Measurements from ENCODE around the gene KAT6B.
"Not testable (repeated sequence)": the region's sequence is repeated elsewhere in the genome, so short reads cannot be mapped to it uniquely, and the experiment has no call there.

The KAT6B gene

GRCh38 chr10:74863551-74863950, 37.2 kb downstream of the KAT6B start:
- DNase-seq: no peak

DNA sequence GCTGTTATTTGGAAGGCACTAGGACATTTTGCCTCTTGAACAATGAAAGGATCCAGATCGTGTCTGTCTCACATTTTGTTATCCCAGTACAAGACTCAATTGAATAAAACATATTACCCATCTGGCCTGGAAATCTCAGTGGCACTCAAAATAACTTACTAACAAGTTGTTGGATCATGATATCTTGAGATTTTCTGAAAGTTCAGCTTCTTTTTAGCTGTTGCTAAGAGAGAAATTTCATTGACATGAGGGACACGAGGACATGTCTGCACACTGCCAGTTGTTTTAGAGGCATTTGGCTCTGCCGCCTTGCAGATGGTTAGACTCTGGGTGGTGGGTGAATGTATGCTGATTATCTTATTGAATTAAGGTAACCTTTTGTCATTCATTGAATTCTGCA, 41.0 kb downstream of the KAT6B start:
- DNase-seq: no peak

GRCh38 chr10:74868392-74868977, 42.1 kb downstream of the KAT6B start:
- DNase-seq: no peak

- DNase-seq: no peak
Measured at GRCh38 chr10:74869635-74870034, 43.2 kb downstream of the KAT6B start.

DNA sequence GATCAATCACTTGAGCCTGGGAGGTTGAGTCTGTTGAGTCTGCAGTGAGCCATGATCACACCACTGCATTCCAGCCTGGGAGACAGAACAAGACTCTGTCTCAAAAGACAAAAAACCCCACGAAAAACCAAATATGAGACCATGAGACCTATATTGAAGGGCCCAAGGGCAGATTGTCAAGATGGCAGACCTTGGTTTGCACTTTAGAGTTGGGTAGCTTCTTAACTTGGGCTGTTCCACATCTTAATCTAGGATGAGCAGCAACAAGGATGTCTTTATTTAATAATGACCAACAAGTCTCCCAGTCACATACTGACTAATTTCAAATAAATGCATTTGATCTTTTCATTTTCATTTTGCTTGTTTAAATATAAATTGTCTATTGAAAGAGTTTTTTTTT, 43.8 kb downstream of the KAT6B start:
- DNase-seq: no peak

- no peak for DNase-seq
Measured at GRCh38 chr10:74871595-74872382, 45.4 kb downstream of the KAT6B start.

GRCh38 chr10:74873803-74874454, 47.5 kb downstream of the KAT6B start:
- no peak for DNase-seq

DNA sequence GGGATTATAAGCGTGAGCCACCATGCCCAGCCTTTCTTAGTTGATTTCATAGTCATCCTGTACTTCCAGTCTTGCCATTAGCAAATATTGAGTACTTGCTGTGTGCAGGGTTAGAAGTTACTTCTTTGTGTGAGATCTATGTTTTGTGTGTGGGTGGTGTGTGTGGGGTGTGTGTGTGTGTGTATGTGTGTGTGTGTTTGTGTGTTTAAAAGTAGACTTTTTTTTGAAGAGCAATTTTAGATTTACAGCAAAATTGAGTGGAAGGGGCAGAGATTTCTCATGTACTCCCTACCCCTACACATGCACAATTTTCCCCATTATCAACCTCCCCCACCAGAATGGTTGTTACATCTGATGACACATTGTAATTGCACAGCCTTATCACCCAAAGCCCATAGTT, 48.2 kb downstream of the KAT6B start:
- DNase-seq: no peak

- DNase-seq: no peak
Measured at GRCh38 chr10:74875068-74875467, 48.7 kb downstream of the KAT6B start.

DNA sequence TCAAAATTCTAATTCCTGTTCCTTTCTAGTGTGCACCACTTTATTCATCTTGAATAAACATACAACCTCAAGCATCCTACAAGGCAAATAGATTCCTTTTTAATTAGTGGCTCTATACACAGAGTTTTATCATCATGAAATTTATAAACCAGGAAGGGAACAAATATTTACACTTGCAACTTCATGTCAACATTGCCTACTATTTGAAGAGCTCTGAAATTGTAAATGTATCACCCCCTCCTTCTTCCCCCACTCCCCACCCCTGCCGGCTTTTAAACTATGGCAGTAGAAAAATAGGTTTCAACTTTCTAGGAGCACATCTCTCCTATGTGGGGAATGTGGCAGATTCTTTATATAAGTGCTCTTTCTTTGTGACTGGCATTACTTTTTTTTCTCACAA, 49.6 kb downstream of the KAT6B start:
- DNase-seq: no peak

GRCh38 chr10:74877054-74877453, 50.7 kb downstream of the KAT6B start:
- not testable (repeated sequence) for DNase-seq

GRCh38 chr10:74877898-74878297, 51.5 kb downstream of the KAT6B start:
- no peak for DNase-seq

- DNase-seq: no peak
Measured at GRCh38 chr10:74880041-74880440, 53.6 kb downstream of the KAT6B start.

DNA sequence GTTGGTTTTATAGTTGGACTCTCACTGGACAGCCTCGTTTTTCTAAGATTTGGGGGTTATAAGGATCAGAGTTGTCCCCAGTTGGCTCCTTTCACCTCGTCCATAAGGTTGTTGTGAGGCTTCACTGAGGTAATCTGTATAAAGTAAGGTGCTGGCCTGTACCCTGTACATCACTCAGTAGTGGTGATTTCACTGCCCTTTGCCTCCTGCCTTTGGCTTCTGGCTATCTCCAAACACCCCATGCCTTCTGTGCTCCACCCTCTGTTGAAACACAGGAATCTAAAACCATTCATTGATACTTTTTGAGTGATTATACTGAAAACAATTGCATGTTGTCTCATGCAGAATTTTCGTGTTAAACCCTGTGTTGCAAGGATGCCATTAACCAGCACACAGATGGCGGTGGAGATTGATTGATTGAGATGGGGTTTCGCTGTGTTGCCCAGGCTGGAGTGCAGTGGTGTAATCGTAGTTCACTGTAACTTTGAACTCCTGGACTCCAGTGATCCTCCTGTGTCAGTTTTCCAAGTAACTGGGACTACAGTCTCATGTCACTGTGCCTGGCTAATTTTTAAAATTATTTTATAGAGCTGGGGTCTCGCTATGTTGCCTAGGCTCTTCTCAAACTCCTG, 55.0 kb downstream of the KAT6B start:
- no peak for DNase-seq

GRCh38 chr10:74882427-74882826, 56.0 kb downstream of the KAT6B start:
- DNase-seq: no peak

DNA sequence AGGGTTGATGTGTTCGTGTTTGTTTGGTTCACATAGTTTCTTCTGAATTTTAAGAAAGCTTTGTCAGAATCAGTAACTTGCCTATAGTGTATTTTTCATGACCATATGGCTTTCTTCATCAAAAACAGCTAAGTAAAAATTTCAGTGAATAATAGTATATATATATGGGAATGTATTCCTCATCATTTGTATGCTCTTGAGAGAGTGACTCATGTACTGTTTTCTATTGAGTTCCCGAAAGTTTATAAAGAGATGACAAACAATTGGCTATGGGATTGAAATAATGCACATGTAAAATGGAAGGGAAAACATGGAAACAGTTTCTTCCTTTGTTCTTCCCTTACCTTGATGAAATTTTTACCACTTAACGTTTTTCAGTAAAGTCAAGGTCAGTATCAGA, 56.4 kb downstream of the KAT6B start:
- no peak for DNase-seq

GRCh38 chr10:74883428-74883827, 57.0 kb downstream of the KAT6B start:
- DNase-seq: no peak

GRCh38 chr10:74887614-74888284, 61.3 kb downstream of the KAT6B start:
- DNase-seq: no peak

GRCh38 chr10:74888962-74889661, 62.7 kb downstream of the KAT6B start:
- no peak for DNase-seq

GRCh38 chr10:74889662-74889998, 63.2 kb downstream of the KAT6B start:
- no peak for DNase-seq

- no peak for DNase-seq
Measured at GRCh38 chr10:74890460-74890859, 64.1 kb downstream of the KAT6B start.

DNA sequence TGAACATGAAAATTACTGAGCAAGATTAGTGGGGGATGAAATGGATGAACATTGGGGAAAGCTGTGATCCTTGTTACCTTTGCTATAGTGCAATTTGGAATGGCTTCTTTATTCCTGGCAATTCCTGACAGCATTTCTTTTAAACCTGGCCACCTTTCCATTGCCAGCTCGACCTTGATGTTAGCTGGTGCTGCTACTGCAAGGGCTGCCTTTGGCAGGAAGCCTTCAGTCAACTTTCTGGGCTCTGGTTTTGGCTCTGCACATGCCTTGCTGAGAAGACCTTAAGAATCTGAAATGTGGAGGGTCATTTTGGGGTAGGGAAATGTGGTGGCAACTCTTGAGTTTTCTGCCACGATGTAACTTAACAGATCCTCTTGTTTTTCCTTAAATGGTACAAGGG, 64.7 kb downstream of the KAT6B start:
- no peak for DNase-seq

DNA sequence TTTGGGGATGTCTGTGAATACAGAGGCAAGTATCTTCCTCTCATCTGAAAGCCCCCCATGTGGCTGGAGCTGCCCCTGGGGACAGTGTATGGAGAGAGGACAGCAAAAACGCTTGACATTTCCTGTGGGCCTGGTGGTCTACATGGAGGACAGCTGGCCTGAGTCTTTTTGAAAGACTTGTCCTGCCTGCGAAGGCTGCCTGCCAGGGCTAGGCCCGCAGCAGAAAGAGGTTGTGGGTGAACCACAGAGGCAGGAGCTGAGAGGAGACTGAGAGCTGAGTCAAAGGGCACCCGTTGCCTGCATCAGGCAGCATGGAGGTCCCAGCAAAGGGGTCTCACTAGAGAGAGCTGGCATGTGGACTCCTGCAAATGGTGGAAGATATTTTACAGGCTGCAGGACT, 66.4 kb downstream of the KAT6B start:
- DNase-seq: no peak
